NCI-H2107 treated with DMSO at 0.1 percent for 48 hours (cell line): ENCODE results near the gene RAD51.

ENCODE experiments used
- DNase-seq: peaks from one replicate; lab custom pipeline; 2025; ENCODE audit not compliant: unreplicated experiment; lab: John Stamatoyannopoulos, UW

The RAD51 gene

DNA sequence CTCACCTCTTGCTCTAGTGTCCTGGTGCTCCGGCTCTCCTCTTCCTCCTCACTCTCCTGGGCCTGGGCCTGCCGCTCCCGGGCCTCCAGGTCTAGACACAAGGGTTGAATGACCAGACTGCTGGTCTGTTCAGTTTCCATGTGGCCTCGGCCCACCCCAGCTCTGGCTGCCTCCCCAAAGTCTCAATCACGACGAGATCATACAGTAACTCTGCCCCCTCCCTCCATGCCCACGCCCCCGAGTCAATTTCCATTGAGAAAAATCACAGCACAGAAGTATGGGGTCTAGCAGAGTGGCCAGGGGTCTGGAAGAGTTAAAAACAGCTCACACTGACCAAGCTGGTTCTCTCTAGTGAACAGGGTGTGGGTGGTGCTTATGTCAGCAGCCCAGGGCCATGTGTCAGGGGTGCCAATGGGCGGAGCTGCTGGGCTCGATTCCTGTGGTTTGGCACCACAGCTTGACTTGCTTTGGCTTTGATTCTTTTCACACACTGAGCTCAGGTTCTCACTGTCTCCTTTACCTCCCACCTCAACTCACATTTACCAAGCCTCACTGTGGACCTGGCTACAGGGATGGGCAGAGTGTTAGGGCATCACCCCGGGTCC lies 81.7 kb downstream of the RAD51 start:
- no peak for DNase-seq
